Keratinocyte (primary cell): ENCODE measurements around the gene FARP2. TPM values are rescaled to one million over a fixed set of nuclear protein-coding genes. Genes with fewer than 3 reads are reported as not detected.

Experiments used
- DNase-seq: peaks from one replicate; pipeline ENCODE4 v3.0.0-alpha.2; 2011; ENCODE audit warnings: low read depth, missing footprints, low spot score
- FAIRE-seq: peaks from 2 replicates; lab custom pipeline; 2011; peaks lifted over from hg19 to GRCh38; lab: Jason Lieb, UNC
- H2AFZ ChIP-seq: 2 replicates; pipeline ENCODE4 v1.6.0; 2012; ENCODE audit warnings: low read length, control low read depth, inconsistent platforms; ENCODE audit not compliant: control insufficient read depth
- H3K27ac ChIP-seq: 2 replicates; pipeline ENCODE4 v1.5.1; 2011; ENCODE audit warnings: low read length; ENCODE audit not compliant: control insufficient read depth, insufficient read depth
- H3K27me3 ChIP-seq: 3 replicates; pipeline ENCODE4 v1.6.0; 2011; ENCODE audit warnings: low read length; ENCODE audit not compliant: control insufficient read depth, insufficient read depth; ENCODE audit errors: extremely low read depth
- H3K36me3 ChIP-seq, 2 experiments: 2 replicates in 1 of 2; 3 replicates in 1 of 2; pipeline ENCODE4 v1.5.1; 2011; ENCODE audit warnings: low read length in 2 of 2, mild to moderate bottlenecking in 1 of 2; ENCODE audit not compliant: control insufficient read depth in 2 of 2, insufficient read depth in 2 of 2; ENCODE audit errors: extremely low read depth in 1 of 2
- H3K4me1 ChIP-seq: 3 replicates; pipeline ENCODE4 v1.5.1; 2011; ENCODE audit warnings: low read length; ENCODE audit not compliant: control insufficient read depth, insufficient read depth; ENCODE audit errors: extremely low read depth
- H3K4me2 ChIP-seq: 3 replicates; pipeline ENCODE4 v1.6.0; 2011; ENCODE audit warnings: low read depth, low read length; ENCODE audit not compliant: control insufficient read depth, insufficient read depth; ENCODE audit errors: extremely low read depth
- H3K4me3 ChIP-seq, 3 experiments: fragments of 200-600 bp in 1 of 3; sonication (generic) in 1 of 3; 2 replicates in 2 of 3; 3 replicates in 1 of 3; pipeline ENCODE4 v1.5.1; 2011 to 2016; ENCODE audit warnings: low read length in 3 of 3, mild to moderate bottlenecking in 3 of 3, control low read depth in 2 of 3, inconsistent platforms in 1 of 3, low read depth in 1 of 3, mixed read lengths in 1 of 3, mixed run types in 1 of 3, moderate library complexity in 1 of 3; ENCODE audit not compliant: control insufficient read depth in 2 of 3, insufficient read depth in 2 of 3; ENCODE audit errors: extremely low read depth in 1 of 3
- H3K79me2 ChIP-seq: 2 replicates; pipeline ENCODE4 v1.6.0; 2012; ENCODE audit warnings: low read length; ENCODE audit not compliant: control insufficient read depth, insufficient read depth
- H3K9ac ChIP-seq: 3 replicates; pipeline ENCODE4 v1.6.0; 2011; ENCODE audit warnings: low read length; ENCODE audit not compliant: control insufficient read depth, insufficient read depth; ENCODE audit errors: extremely low read depth
- H3K9me1 ChIP-seq: 3 replicates; pipeline ENCODE4 v1.6.0; 2011; ENCODE audit warnings: low read length; ENCODE audit not compliant: control insufficient read depth, insufficient read depth; ENCODE audit errors: extremely low read depth
- H3K9me3 ChIP-seq: 2 replicates; pipeline ENCODE4 v1.5.1; 2012; ENCODE audit warnings: low read depth, low read length; ENCODE audit not compliant: control insufficient read depth
- H4K20me1 ChIP-seq: 3 replicates; pipeline ENCODE4 v1.6.0; 2011; ENCODE audit warnings: low read length; ENCODE audit not compliant: control insufficient read depth, insufficient read depth; ENCODE audit errors: extremely low read depth
- CTCF ChIP-seq, 3 experiments: IDR thresholded peaks in 1 of 3; conservative IDR thresholded peaks in 1 of 3; optimal IDR thresholded peaks in 1 of 3; 2 replicates in 2 of 3; 3 replicates in 1 of 3; pipeline versions ENCODE3 to v1.5.1; 2011; ENCODE audit warnings: low read length in 3 of 3, mild to moderate bottlenecking in 3 of 3, moderate library complexity in 2 of 3, control low read depth in 1 of 3, inconsistent platforms in 1 of 3; ENCODE audit not compliant: insufficient read depth in 2 of 3; ENCODE audit errors: extremely low read depth in 1 of 3
- EZH2 ChIP-seq: IDR thresholded peaks from one replicate; pipeline ENCODE4 v1.6.1; 2012; ENCODE audit warnings: inconsistent platforms, mild to moderate bottlenecking, low read length, moderate library complexity
- dilution Hi-C: fragments of 300-500 bp; cut with MboI; formaldehyde crosslinking; loops from one replicate; pipeline ENCODE4 v1.7.0; 2020; ENCODE audit warnings: low sequenced_read_pairs; ENCODE audit not compliant: extremely low pct_ligation_motif_present
- polyA plus RNA-seq, 5 experiments: library from polyadenylated mRNA; depleted of rRNA in 3 of 5; stranded (reverse) in 3 of 5; stranded (forward) in 1 of 5; unstranded in 1 of 5; fragments of >200 nt; gene quantifications; 1 replicate in 1 of 5; 2 replicates in 3 of 5; 3 replicates in 1 of 5; pipeline versions ENCODE4 v1.2.1 to v1.2.3, GENCODE V29; 2011 to 2012; ENCODE audit warnings: missing spikeins in 2 of 5, low read depth in 1 of 5, low replicate concordance in 1 of 5

The FARP2 gene
- polyA plus RNA-seq, 1 donor (not counting 4 experiments of a cell fraction or from before 2014, with no cell fraction given), result 39.3 TPM

- Histone ChIP-seq H3K27ac (no peak overlapping the region), H3K9me1 (no peaks in the 10 kb centered on the region), H2AFZ (no peak overlapping the region), H3K4me2 (no peak overlapping the region), H3K9ac (no peak overlapping the region), H4K20me1 (no peaks in the 10 kb centered on the region), H3K4me3 (no peak overlapping the region), H3K79me2 (no peaks in the 10 kb centered on the region), H3K27me3 (no peaks in the 10 kb centered on the region), H3K9me3 (no peaks in the 10 kb centered on the region), H3K36me3 (no peaks in the 10 kb centered on the region), H3K4me1 (no peaks in the 10 kb centered on the region)
- FAIRE-seq, result peak; percentile 13
- TF ChIP-seq EZH2, result no peak
- no peak for TF ChIP-seq CTCF (optimal IDR thresholded peaks at IDR 0.05 in 1 of 3, IDR thresholded peaks at IDR 0.05 in 1 of 3, conservative IDR thresholded peaks at IDR 0.05 in 1 of 3; ENCODE audit: extremely low read depth in 1 of 3, insufficient read depth in 2 of 3, low read length in 3 of 3)
- no peak for DNase-seq
- dilution Hi-C loops, result no loop called here
These were observed 161.2 kb downstream of the FARP2 start for GRCh38 chr2:241517297-241517696.

- TF ChIP-seq EZH2 (no peak), CTCF (optimal IDR thresholded peaks at IDR 0.05 in 1 of 3, IDR thresholded peaks at IDR 0.05 in 1 of 3, conservative IDR thresholded peaks at IDR 0.05 in 1 of 3; ENCODE audit: extremely low read depth in 1 of 3, insufficient read depth in 2 of 3, low read length in 3 of 3) (no peak)
- Histone ChIP-seq H3K4me2 (no peak overlapping the region), H3K4me1 (no peaks in the 10 kb centered on the region), H3K9me1 (no peaks in the 10 kb centered on the region), H3K4me3 (no peak overlapping the region), H3K9me3 (no peaks in the 10 kb centered on the region), H3K27ac (no peak overlapping the region), H3K36me3 (no peaks in the 10 kb centered on the region), H3K79me2 (no peaks in the 10 kb centered on the region), H4K20me1 (no peaks in the 10 kb centered on the region), H3K9ac (no peak overlapping the region), H3K27me3 (no peaks in the 10 kb centered on the region), H2AFZ (no peak overlapping the region)
- DNase-seq (no peak), FAIRE-seq (no peak)
- dilution Hi-C loops, result no loop called here
These were observed 163.6 kb downstream of the FARP2 start for GRCh38 chr2:241519669-241520068.
